Gastroesophageal sphincter (tissue), 3 donors: ENCODE data around the gene C6orf62.

Experiments used
- POLR2AphosphoS5 ChIP-seq: sonication (generic); formaldehyde crosslinking; IDR thresholded peaks from one replicate; pipeline ENCODE4 v1.6.1; 2017; ENCODE audit warnings: antibody characterized with exemption
- TF ChIP-seq, protein P1 (sequence below), 4 experiments: fragments of 200-600 bp in 2 of 4; fragments of 450-650 bp in 2 of 4; sonication (generic) in 1 of 4; IDR thresholded peaks; one replicate each; pipeline ENCODE4 v1.5.1; 2017 to 2019; ENCODE audit warnings: antibody characterized with exemption in 4 of 4, mild to moderate bottlenecking in 2 of 4, moderate library complexity in 2 of 4

DNA sequence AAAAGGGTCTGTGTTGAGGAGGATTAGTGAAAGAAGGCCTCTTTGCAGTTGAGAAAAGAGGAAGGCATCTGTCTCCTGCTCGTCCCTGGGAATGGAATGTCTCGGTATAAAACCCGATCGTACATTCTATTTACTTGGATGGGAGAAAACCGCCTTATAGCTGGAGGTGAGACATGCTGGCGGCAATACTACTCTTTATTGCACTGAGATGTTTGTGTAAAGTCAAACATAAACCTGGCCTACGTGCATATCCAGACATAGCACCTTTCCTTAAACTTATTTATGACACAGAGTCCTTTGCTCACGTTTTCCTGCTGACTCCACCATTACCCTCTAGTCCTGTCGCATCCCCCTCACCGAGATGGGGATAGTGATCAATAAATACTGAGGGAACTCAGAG, 56.7 kb downstream of the C6orf62 start:
- TF ChIP-seq POLR2AphosphoS5, result no peak
- TF ChIP-seq, protein P1, sequence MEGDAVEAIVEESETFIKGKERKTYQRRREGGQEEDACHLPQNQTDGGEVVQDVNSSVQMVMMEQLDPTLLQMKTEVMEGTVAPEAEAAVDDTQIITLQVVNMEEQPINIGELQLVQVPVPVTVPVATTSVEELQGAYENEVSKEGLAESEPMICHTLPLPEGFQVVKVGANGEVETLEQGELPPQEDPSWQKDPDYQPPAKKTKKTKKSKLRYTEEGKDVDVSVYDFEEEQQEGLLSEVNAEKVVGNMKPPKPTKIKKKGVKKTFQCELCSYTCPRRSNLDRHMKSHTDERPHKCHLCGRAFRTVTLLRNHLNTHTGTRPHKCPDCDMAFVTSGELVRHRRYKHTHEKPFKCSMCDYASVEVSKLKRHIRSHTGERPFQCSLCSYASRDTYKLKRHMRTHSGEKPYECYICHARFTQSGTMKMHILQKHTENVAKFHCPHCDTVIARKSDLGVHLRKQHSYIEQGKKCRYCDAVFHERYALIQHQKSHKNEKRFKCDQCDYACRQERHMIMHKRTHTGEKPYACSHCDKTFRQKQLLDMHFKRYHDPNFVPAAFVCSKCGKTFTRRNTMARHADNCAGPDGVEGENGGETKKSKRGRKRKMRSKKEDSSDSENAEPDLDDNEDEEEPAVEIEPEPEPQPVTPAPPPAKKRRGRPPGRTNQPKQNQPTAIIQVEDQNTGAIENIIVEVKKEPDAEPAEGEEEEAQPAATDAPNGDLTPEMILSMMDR (IDR thresholded peaks at IDR 0.05), result no peak
